Measurements from ENCODE around the gene SRD5A1. TPM values are rescaled to one million over a fixed set of nuclear protein-coding genes. Genes with fewer than 3 reads are reported as not detected.

The SRD5A1 gene
- total and polyA plus RNA-seq, 7 experiments from 2014 or later: 2.9 to 11.9 (median 6.3) TPM

- intact Hi-C loops (cut with micrococcal nuclease): no loop called here
- POLR2A ChIA-PET: no interaction called here
- CTCF ChIA-PET: no interaction called here
Observed at GRCh38 chr5:6602441-6602840, 30.8 kb upstream of the SRD5A1 start.

DNA sequence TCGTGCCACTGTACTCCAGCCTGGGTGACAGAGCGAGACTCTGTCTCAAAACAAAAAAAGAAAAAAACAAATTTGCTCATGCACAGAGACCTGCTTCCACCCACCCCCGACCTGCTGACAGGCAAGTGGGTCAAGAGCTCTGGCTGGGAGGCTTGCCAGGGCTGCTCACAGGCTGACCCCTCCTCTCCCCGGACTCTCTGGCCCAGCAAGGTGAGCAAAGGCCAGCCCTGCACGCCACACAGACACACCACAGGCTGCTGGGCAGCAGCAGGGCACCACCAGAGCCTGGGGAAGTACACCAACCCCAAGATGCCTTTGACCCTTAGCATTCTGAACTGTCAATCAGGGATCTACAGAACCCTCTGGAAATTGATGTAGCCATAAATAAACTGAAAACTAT, 29.6 kb upstream of the SRD5A1 start:
- no peaks in the 10 kb centered on the region for H3K27me3 ChIP-seq (ENCODE audit: control insufficient read depth in 2 of 2, insufficient read depth in 2 of 2, low read length in 2 of 2)
- no peak overlapping the region for H3K4me3 ChIP-seq (ENCODE audit: low read length)
- Mint-ChIP-seq H3K9me3 (no peaks in the 10 kb centered on the region), H3K27ac (no peak overlapping the region), H3K4me3 (no peak overlapping the region), H3K4me1 (peaks cover 0 to 3% (median 0%) of the 10 kb centered on the region in 7 donors), H3K27me3 (no peaks in the 10 kb centered on the region), H3K36me3 (peaks cover 26 to 73% (median 33%) of the 10 kb centered on the region in 5 donors)
- H3K9me3 ChIP-seq (ENCODE audit: control insufficient read depth in 2 of 3, low read length in 3 of 3): no peaks in the 10 kb centered on the region
- ATAC-seq (no peak), DNase-seq (no peak)
- H3K27ac ChIP-seq (ENCODE audit: low read depth, low read length): no peak overlapping the region
- ChIA-PET POLR2A (no interaction called here), CTCF (no interaction called here)
- H3K4me1 ChIP-seq (ENCODE audit: control insufficient read depth in 2 of 2, insufficient read depth in 2 of 2, low read length in 2 of 2): no peaks in the 10 kb centered on the region
- peaks cover 39 to 95% (median 40%) of the 10 kb centered on the region in 3 experiments for H3K36me3 ChIP-seq (ENCODE audit: control insufficient read depth in 2 of 3, insufficient read depth in 3 of 3, low read length in 3 of 3)
- intact Hi-C loops (cut with micrococcal nuclease): no loop called here

More at GRCh38 chr5:6602441-6602840, 30.8 kb upstream of the SRD5A1 start:
- Mint-ChIP-seq H3K9me3 (no peaks in the 10 kb centered on the region), H3K4me3 (no peak overlapping the region), H3K4me1 (peaks cover 0 to 1% (median 0%) of the 10 kb centered on the region in 7 donors), H3K36me3 (peaks cover 26 to 78% (median 36%) of the 10 kb centered on the region in 5 donors), H3K27ac (no peak overlapping the region), H3K27me3 (no peaks in the 10 kb centered on the region)
- Histone ChIP-seq H3K9me3 (ENCODE audit: control insufficient read depth in 2 of 3, low read length in 3 of 3) (no peaks in the 10 kb centered on the region), H3K27me3 (ENCODE audit: control insufficient read depth in 2 of 2, insufficient read depth in 2 of 2, low read length in 2 of 2) (no peaks in the 10 kb centered on the region), H3K27ac (ENCODE audit: low read depth, low read length) (no peak overlapping the region), H3K36me3 (ENCODE audit: control insufficient read depth in 2 of 3, insufficient read depth in 3 of 3, low read length in 3 of 3) (peaks cover 34 to 95% (median 35%) of the 10 kb centered on the region in 3 experiments), H3K4me1 (ENCODE audit: control insufficient read depth in 2 of 2, insufficient read depth in 2 of 2, low read length in 2 of 2) (no peaks in the 10 kb centered on the region), H3K4me3 (ENCODE audit: low read length) (no peak overlapping the region)
- DNase-seq (no peak), ATAC-seq (no peak)

GRCh38 chr5:6604341-6604740, 28.9 kb upstream of the SRD5A1 start:
- intact Hi-C loops (cut with micrococcal nuclease): no loop called here
- ChIA-PET CTCF (no interaction called here), POLR2A (no interaction called here)
- Mint-ChIP-seq H3K27me3 (no peaks in the 10 kb centered on the region), H3K36me3 (peaks cover 24 to 72% (median 30%) of the 10 kb centered on the region in 5 donors), H3K4me1 (peaks cover 0 to 3% (median 0%) of the 10 kb centered on the region in 7 donors), H3K4me3 (no peak overlapping the region), H3K27ac (peak overlapping the region in 2 of 9 donors; percentile 45 to 68), H3K9me3 (no peaks in the 10 kb centered on the region)
- no peak for ATAC-seq
- H3K9me3 ChIP-seq (ENCODE audit: control insufficient read depth in 2 of 3, low read length in 3 of 3): no peaks in the 10 kb centered on the region
- no peaks in the 10 kb centered on the region for H3K27me3 ChIP-seq (ENCODE audit: control insufficient read depth in 2 of 2, insufficient read depth in 2 of 2, low read length in 2 of 2)
- no peak for DNase-seq
- no peaks in the 10 kb centered on the region for H3K4me1 ChIP-seq (ENCODE audit: control insufficient read depth in 2 of 2, insufficient read depth in 2 of 2, low read length in 2 of 2)
- H3K4me3 ChIP-seq (ENCODE audit: low read length): no peak overlapping the region
- H3K27ac ChIP-seq (ENCODE audit: low read depth, low read length): no peak overlapping the region
- H3K36me3 ChIP-seq (ENCODE audit: control insufficient read depth in 2 of 3, insufficient read depth in 3 of 3, low read length in 3 of 3): peaks cover 44 to 100% (median 46%) of the 10 kb centered on the region in 3 experiments

DNA sequence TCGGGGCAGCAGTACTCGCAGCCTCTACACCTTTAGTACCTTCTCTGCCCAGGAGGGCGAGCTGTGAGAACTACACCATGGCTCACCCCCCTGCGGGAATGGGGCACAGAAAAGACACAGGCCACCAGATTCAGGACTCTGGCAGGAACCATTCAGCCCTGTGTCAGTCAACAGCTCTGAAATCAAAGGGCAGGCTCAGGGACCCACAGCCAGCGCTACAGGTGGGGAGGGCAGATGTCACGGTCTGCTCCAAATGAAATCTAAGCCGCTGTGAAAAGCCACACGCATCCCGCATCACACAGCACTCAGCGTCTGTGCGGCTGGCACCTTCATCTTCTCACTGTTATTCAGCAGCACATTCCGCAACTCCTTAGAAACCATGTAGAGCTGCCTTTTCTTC, 28.3 kb upstream of the SRD5A1 start:
- DNase-seq (no peak), ATAC-seq (no peak)
- POLR2A ChIA-PET: interaction anchor here (0.7 kb wide), 1 partner anchor 32 kb away, joined by 5 read pairs; no protein-coding TSS in a partner anchor
- Mint-ChIP-seq H3K27me3 (no peaks in the 10 kb centered on the region), H3K4me3 (no peak overlapping the region), H3K36me3 (peaks cover 26 to 74% (median 30%) of the 10 kb centered on the region in 5 donors), H3K27ac (peak overlapping the region in 1 of 9 donors; percentile 45), H3K9me3 (no peaks in the 10 kb centered on the region), H3K4me1 (peaks cover 0 to 3% (median 0%) of the 10 kb centered on the region in 7 donors)
- H3K4me1 ChIP-seq (ENCODE audit: control insufficient read depth in 2 of 2, insufficient read depth in 2 of 2, low read length in 2 of 2): no peaks in the 10 kb centered on the region
- no peaks in the 10 kb centered on the region for H3K9me3 ChIP-seq (ENCODE audit: control insufficient read depth in 2 of 3, low read length in 3 of 3)
- no peak overlapping the region for H3K4me3 ChIP-seq (ENCODE audit: low read length)
- CTCF ChIA-PET: no interaction called here
- H3K27me3 ChIP-seq (ENCODE audit: control insufficient read depth in 2 of 2, insufficient read depth in 2 of 2, low read length in 2 of 2): no peaks in the 10 kb centered on the region
- peaks cover 49 to 100% (median 50%) of the 10 kb centered on the region in 3 experiments for H3K36me3 ChIP-seq (ENCODE audit: control insufficient read depth in 2 of 3, insufficient read depth in 3 of 3, low read length in 3 of 3)
- intact Hi-C loops (cut with micrococcal nuclease): no loop called here
- H3K27ac ChIP-seq (ENCODE audit: low read depth, low read length): no peak overlapping the region

- Mint-ChIP-seq H3K9me3 (no peaks in the 10 kb centered on the region), H3K4me1 (peaks cover 0 to 6% (median 0%) of the 10 kb centered on the region in 7 donors), H3K27me3 (no peaks in the 10 kb centered on the region), H3K27ac (no peak overlapping the region), H3K36me3 (peaks cover 20 to 62% (median 34%) of the 10 kb centered on the region in 5 donors), H3K4me3 (no peak overlapping the region)
- Histone ChIP-seq H3K4me3 (ENCODE audit: low read length) (no peak overlapping the region), H3K27ac (ENCODE audit: low read depth, low read length) (no peak overlapping the region), H3K4me1 (ENCODE audit: control insufficient read depth in 2 of 2, insufficient read depth in 2 of 2, low read length in 2 of 2) (no peaks in the 10 kb centered on the region), H3K36me3 (ENCODE audit: control insufficient read depth in 2 of 3, insufficient read depth in 3 of 3, low read length in 3 of 3) (peaks cover 48 to 99% (median 60%) of the 10 kb centered on the region in 3 experiments), H3K9me3 (ENCODE audit: control insufficient read depth in 2 of 3, low read length in 3 of 3) (no peaks in the 10 kb centered on the region), H3K27me3 (ENCODE audit: control insufficient read depth in 2 of 2, insufficient read depth in 2 of 2, low read length in 2 of 2) (no peaks in the 10 kb centered on the region)
- intact Hi-C loops (cut with micrococcal nuclease): no loop called here
- DNase-seq (no peak), ATAC-seq (no peak)
- ChIA-PET CTCF (no interaction called here), POLR2A (no interaction called here)
Observed at GRCh38 chr5:6606884-6607558, 26.2 kb upstream of the SRD5A1 start.

GRCh38 chr5:6607559-6607936, 25.7 kb upstream of the SRD5A1 start:
- DNase-seq (no peak), ATAC-seq (no peak)
- Histone ChIP-seq H3K4me1 (ENCODE audit: control insufficient read depth in 2 of 2, insufficient read depth in 2 of 2, low read length in 2 of 2) (no peaks in the 10 kb centered on the region), H3K4me3 (ENCODE audit: low read length) (no peak overlapping the region), H3K27ac (ENCODE audit: low read depth, low read length) (no peak overlapping the region), H3K36me3 (ENCODE audit: control insufficient read depth in 2 of 3, insufficient read depth in 3 of 3, low read length in 3 of 3) (peaks cover 50 to 99% (median 55%) of the 10 kb centered on the region in 3 experiments), H3K9me3 (ENCODE audit: control insufficient read depth in 2 of 3, low read length in 3 of 3) (no peaks in the 10 kb centered on the region), H3K27me3 (ENCODE audit: control insufficient read depth in 2 of 2, insufficient read depth in 2 of 2, low read length in 2 of 2) (no peaks in the 10 kb centered on the region)
- intact Hi-C loops (cut with micrococcal nuclease): no loop called here
- no peaks in the 10 kb centered on the region for H3K27me3 Mint-ChIP-seq
- ChIA-PET POLR2A (no interaction called here), CTCF (no interaction called here)
- no peak overlapping the region for H3K27ac Mint-ChIP-seq
- H3K4me1 Mint-ChIP-seq: peaks cover 0 to 10% (median 0%) of the 10 kb centered on the region in 7 donors
- H3K36me3 Mint-ChIP-seq: peaks cover 19 to 62% (median 39%) of the 10 kb centered on the region in 5 donors
- H3K4me3 Mint-ChIP-seq: no peak overlapping the region
- no peaks in the 10 kb centered on the region for H3K9me3 Mint-ChIP-seq

DNA sequence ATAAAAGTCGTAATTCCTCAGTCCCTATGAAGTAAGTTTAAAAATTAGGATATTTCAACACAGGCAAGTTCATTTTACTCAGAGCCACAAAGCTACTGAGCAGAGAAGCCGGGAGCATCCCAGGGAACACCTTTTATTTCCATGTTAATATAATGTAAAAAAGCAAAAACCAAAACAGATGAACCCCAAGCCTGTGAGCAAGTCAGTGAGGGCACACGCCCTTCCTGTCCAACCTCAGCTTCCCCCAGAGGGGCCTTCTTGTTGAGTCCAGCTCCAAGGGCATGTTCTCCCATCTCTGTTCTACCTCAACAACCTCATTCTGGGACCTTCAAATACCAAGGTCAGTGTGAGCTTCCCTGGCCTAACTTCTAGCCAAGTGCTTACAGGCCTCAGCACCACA, 25.2 kb upstream of the SRD5A1 start:
- Histone ChIP-seq H3K9me3 (ENCODE audit: control insufficient read depth in 2 of 3, low read length in 3 of 3) (no peaks in the 10 kb centered on the region), H3K36me3 (ENCODE audit: control insufficient read depth in 2 of 3, insufficient read depth in 3 of 3, low read length in 3 of 3) (peaks cover 51 to 99% (median 54%) of the 10 kb centered on the region in 3 experiments), H3K4me1 (ENCODE audit: control insufficient read depth in 2 of 2, insufficient read depth in 2 of 2, low read length in 2 of 2) (no peaks in the 10 kb centered on the region), H3K27me3 (ENCODE audit: control insufficient read depth in 2 of 2, insufficient read depth in 2 of 2, low read length in 2 of 2) (no peaks in the 10 kb centered on the region), H3K4me3 (ENCODE audit: low read length) (no peak overlapping the region), H3K27ac (ENCODE audit: low read depth, low read length) (no peak overlapping the region)
- intact Hi-C loops (cut with micrococcal nuclease): no loop called here
- peaks cover 19 to 63% (median 37%) of the 10 kb centered on the region in 5 donors for H3K36me3 Mint-ChIP-seq
- CTCF ChIA-PET: no interaction called here
- DNase-seq (no peak), ATAC-seq (no peak)
- H3K4me3 Mint-ChIP-seq: no peak overlapping the region
- POLR2A ChIA-PET: no interaction called here
- no peaks in the 10 kb centered on the region for H3K27me3 Mint-ChIP-seq
- no peaks in the 10 kb centered on the region for H3K9me3 Mint-ChIP-seq
- H3K4me1 Mint-ChIP-seq: peaks cover 0 to 13% (median 2%) of the 10 kb centered on the region in 7 donors
- peak overlapping the region in 2 of 9 donors; percentile 38 to 59 for H3K27ac Mint-ChIP-seq
